NB4 (cell line): Measurements from ENCODE around the gene ENTPD1.
"Not testable (repeated sequence)": the region's sequence is repeated elsewhere in the genome, so short reads cannot be mapped to it uniquely, and the experiment has no call there.

Experiments used
- DNase-seq: peaks from one replicate; pipeline ENCODE4 v3.0.0; 2010; ENCODE audit warnings: low read depth
- H3K4me3 ChIP-seq: one replicate; pipeline ENCODE4 v1.5.1; 2011; ENCODE audit warnings: mild to moderate bottlenecking, low read depth, low read length, moderate library complexity
- CTCF ChIP-seq: IDR thresholded peaks from one replicate; pipeline ENCODE4 v1.5.1; 2012; ENCODE audit warnings: low read depth, low read length
- MAX ChIP-seq: IDR thresholded peaks from 2 replicates; pipeline ENCODE4 v1.6.1; 2011; ENCODE audit warnings: low read depth, low read length
- MYC ChIP-seq: IDR thresholded peaks from 2 replicates; pipeline ENCODE4 v1.6.1; 2011; ENCODE audit warnings: low read depth, low read length
- POLR2A ChIP-seq: IDR thresholded peaks from 2 replicates; pipeline ENCODE4 v1.6.1; 2011; ENCODE audit warnings: mild to moderate bottlenecking; ENCODE audit not compliant: insufficient read length; ENCODE audit errors: extremely low read depth

The ENTPD1 gene

GRCh38 chr10:95867866-95868265, 111.9 kb downstream of the ENTPD1 start:
- no peak overlapping the region for H3K4me3 ChIP-seq
- DNase-seq: no peak
- no peak for TF ChIP-seq POLR2A
- no peak for TF ChIP-seq MAX
- TF ChIP-seq CTCF: no peak
- no peak for TF ChIP-seq MYC

DNA sequence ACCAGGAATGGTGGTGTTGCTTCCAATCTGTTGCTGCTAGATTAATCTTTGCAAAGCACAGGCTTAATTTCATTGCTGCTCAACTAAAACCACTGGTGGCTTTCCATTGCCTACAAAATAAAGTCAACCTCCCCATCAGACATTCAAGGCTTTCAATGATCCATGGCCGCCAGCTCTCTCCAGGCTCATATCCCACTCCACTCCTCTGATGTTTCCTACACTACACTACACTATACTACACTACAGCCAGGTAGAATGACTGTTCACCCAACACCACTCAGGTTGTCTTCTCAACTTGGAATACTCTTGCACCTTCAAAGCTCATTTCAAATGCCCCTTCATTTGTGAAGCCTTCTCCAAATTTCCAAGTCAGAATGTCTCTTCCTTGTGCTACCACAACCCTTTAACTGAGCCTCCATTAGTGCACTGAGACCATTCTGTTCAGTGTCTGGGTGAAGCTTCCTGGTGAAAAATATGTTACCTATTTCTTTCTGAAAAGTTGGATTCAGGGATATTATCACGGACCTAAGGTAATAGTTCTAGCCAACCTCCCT, 116.3 kb downstream of the ENTPD1 start:
- no peak for DNase-seq
- H3K4me3 ChIP-seq: no peak overlapping the region
- no peak for TF ChIP-seq CTCF
- no peak for TF ChIP-seq MAX
- TF ChIP-seq POLR2A: no peak
- no peak for TF ChIP-seq MYC

- DNase-seq: no peak
- H3K4me3 ChIP-seq: no peak overlapping the region
- no peak for TF ChIP-seq MYC
These were observed 117.2 kb downstream of the ENTPD1 start for GRCh38 chr10:95873139-95873538.

DNA sequence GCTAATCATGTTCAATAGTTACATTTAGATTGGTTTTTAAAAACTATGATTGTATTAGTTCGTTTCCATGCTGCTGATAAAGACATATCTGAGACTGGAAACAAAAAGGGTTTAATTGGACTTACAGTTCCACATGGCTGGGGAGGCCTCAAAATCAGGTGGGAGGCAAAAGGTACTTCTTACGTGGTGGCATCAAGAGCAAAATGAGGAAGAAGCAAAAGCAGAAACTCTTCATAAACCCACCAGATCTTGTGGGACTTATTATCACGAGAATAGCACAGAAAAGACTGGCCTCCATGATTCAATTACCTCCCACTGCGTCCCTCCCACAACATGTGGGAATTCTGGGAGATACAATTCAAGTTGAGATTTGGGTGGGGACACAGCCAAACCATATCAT, 117.7 kb downstream of the ENTPD1 start:
- H3K4me3 ChIP-seq: no peak overlapping the region
- TF ChIP-seq MYC (no peak), MAX (no peak), POLR2A (no peak), CTCF (no peak)
- no peak for DNase-seq

GRCh38 chr10:95874783-95875182, 118.8 kb downstream of the ENTPD1 start:
- not testable (repeated sequence) for DNase-seq, H3K4me3 ChIP-seq

DNA sequence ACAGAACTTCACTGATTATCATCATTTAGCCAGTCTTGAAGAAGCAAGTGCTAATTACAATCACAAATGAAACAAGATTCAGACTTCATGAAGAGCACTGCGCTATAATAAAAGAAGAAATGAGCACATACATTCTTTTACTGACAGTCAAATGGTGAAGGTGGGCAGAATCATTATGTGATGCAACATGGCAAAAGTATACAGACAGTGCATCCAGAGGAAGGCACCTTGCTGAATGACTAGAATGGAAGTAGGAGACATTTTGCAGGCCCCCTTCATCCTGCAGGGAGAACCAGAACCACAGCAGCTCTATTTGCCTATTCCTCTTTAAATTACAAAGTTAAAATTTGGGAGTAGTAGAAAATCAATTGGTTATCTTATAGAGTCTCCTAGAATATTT, 120.8 kb downstream of the ENTPD1 start:
- no peak for TF ChIP-seq POLR2A
- TF ChIP-seq MAX: no peak
- TF ChIP-seq MYC: no peak
- TF ChIP-seq CTCF: no peak
- no peak for DNase-seq
- H3K4me3 ChIP-seq: no peak overlapping the region

GRCh38 chr10:95877881-95878280, 121.9 kb downstream of the ENTPD1 start:
- no peak for TF ChIP-seq CTCF
- no peak for TF ChIP-seq MAX
- TF ChIP-seq MYC: no peak
- no peak for TF ChIP-seq POLR2A

More at GRCh38 chr10:95877881-95878280, 121.9 kb downstream of the ENTPD1 start:
- DNase-seq: no peak
- no peak overlapping the region for H3K4me3 ChIP-seq
